Embryonic facial prominence (tissue), 1 donor: ENCODE measurements around the gene FAHD1.
A peak's percentile ranks its signal among the peaks of the same experiment; 100 is the strongest.

Experiments
- DNase-seq: peaks from one replicate; pipeline ENCODE4 v3.0.0-alpha.2; 2016; ENCODE audit errors: extremely low spot score

The FAHD1 gene

GRCh38 chr16:1826691-1827573, at the start of gene FAHD1, which contains the start of gene HAGH:
TSS of gene FAHD1 (plus strand) at chr16:1827206. CDS start at chr16:1827239, 33 bp downstream.
TSS of gene HAGH (minus strand) at chr16:1826825. CDS start at chr16:1826787, 38 bp downstream.
- DNase-seq: peak; percentile 85

GRCh38 chr16:1777375-1778199, 49.4 kb upstream of the FAHD1 start:
- no peak for DNase-seq

GRCh38 chr16:1778200-1779179, 48.5 kb upstream of the FAHD1 start:
- no peak for DNase-seq

GRCh38 chr16:1779234-1779701, 47.7 kb upstream of the FAHD1 start:
- DNase-seq: no peak

- no peak for DNase-seq
Observed at GRCh38 chr16:1779741-1780676, 47.0 kb upstream of the FAHD1 start.

- no peak for DNase-seq
Observed at GRCh38 chr16:1780677-1781072, 46.3 kb upstream of the FAHD1 start.

- DNase-seq: no peak
Observed at GRCh38 chr16:1781254-1781653, 45.8 kb upstream of the FAHD1 start.

- DNase-seq: no peak
Observed at GRCh38 chr16:1781758-1782407, 45.1 kb upstream of the FAHD1 start.

GRCh38 chr16:1782408-1783264, 44.4 kb upstream of the FAHD1 start, which contains the start of the genes NUBP2 and SPSB3:
TSS of gene NUBP2 (plus strand) at chr16:1782960. CDS start at chr16:1783021, 61 bp downstream.
TSS of gene SPSB3 (minus strand) at chr16:1782571. CDS start at chr16:1781483, 1,088 bp downstream.
- peak; percentile 100 for DNase-seq

- no peak for DNase-seq
Observed at GRCh38 chr16:1784977-1785845, 41.8 kb upstream of the FAHD1 start.

GRCh38 chr16:1785846-1786170, 41.2 kb upstream of the FAHD1 start:
- DNase-seq: no peak

- no peak for DNase-seq
Observed at GRCh38 chr16:1786242-1787055, 40.6 kb upstream of the FAHD1 start.

- no peak for DNase-seq
Observed at GRCh38 chr16:1787056-1787321, 40.0 kb upstream of the FAHD1 start.

GRCh38 chr16:1787322-1788094, 39.5 kb upstream of the FAHD1 start:
- no peak for DNase-seq

GRCh38 chr16:1788095-1788707, 38.8 kb upstream of the FAHD1 start:
- DNase-seq: no peak

- DNase-seq: no peak
Observed at GRCh38 chr16:1788708-1789100, 38.3 kb upstream of the FAHD1 start.
